GM23338 (cell line): ENCODE data around the gene CEP131. TPM values are rescaled to one million over a fixed set of nuclear protein-coding genes. Genes with fewer than 3 reads are reported as not detected.

Experiments used
- ATAC-seq: fragments of 200-7000 bp; cut with Tn5 transposase; 3 replicates; pipeline ENCODE4 v1.9.1; 2020
- DNase-seq: peaks from one replicate; pipeline ENCODE4 v3.0.0-alpha.2; 2015; ENCODE audit warnings: low spot score
- H2AFZ ChIP-seq: fragments of 200-600 bp; sonication (generic); 2 replicates; pipeline ENCODE4 v1.8.0; 2016; ENCODE audit warnings: antibody characterized with exemption, mild to moderate bottlenecking, moderate library complexity
- H3F3A ChIP-seq: fragments of 200-600 bp; sonication (generic); replicated peaks from 2 replicates; pipeline ENCODE4 v1.8.0; 2017; ENCODE audit warnings: antibody characterized with exemption, mixed run types, low read depth
- H3K27ac ChIP-seq: fragments of 200-600 bp; sonication (generic); 2 replicates; pipeline ENCODE4 v1.6.1; 2016; ENCODE audit warnings: low read depth
- H3K27me3 ChIP-seq: fragments of 200-600 bp; sonication (generic); 2 replicates; pipeline ENCODE4 v1.8.0; 2016; ENCODE audit warnings: mild to moderate bottlenecking, mixed run types, moderate library complexity; ENCODE audit not compliant: insufficient read depth
- H3K36me3 ChIP-seq: fragments of 200-600 bp; sonication (generic); 2 replicates; pipeline ENCODE4 v1.8.0; 2016; ENCODE audit warnings: mild to moderate bottlenecking; ENCODE audit not compliant: insufficient read depth
- H3K4me1 ChIP-seq: fragments of 200-600 bp; sonication (generic); 2 replicates; pipeline ENCODE4 v1.8.0; 2016; ENCODE audit warnings: mild to moderate bottlenecking, moderate library complexity; ENCODE audit not compliant: insufficient read depth
- H3K4me2 ChIP-seq: fragments of 200-600 bp; sonication (generic); 2 replicates; pipeline ENCODE4 v1.7.1; 2017; ENCODE audit warnings: mixed run types
- H3K4me3 ChIP-seq: fragments of 200-600 bp; sonication (generic); 2 replicates; pipeline ENCODE4 v1.6.1; 2016; ENCODE audit warnings: mixed run types
- H3K79me2 ChIP-seq: fragments of 200-600 bp; sonication (generic); replicated peaks from 2 replicates; pipeline ENCODE4 v1.8.0; 2017; ENCODE audit warnings: mild to moderate bottlenecking; ENCODE audit not compliant: insufficient read depth
- H3K9me2 ChIP-seq: fragments of 200-600 bp; sonication (generic); 2 replicates; pipeline ENCODE4 v1.8.0; 2017; ENCODE audit not compliant: insufficient read depth
- H4K20me1 ChIP-seq: fragments of 200-600 bp; sonication (generic); replicated peaks from 2 replicates; pipeline ENCODE4 v1.8.0; 2017; ENCODE audit warnings: mild to moderate bottlenecking; ENCODE audit not compliant: insufficient read depth
- H3K27ac Mint-ChIP-seq: 2 replicates; pipeline ENCODE4 v1.8.0; 2020; ENCODE audit warnings: inconsistent platforms, mild to moderate bottlenecking, moderate library complexity, mixed read lengths
- H3K27me3 Mint-ChIP-seq: 3 replicates; pipeline ENCODE4 v1.8.0; 2022; ENCODE audit warnings: low read depth, mild to moderate bottlenecking, moderate library complexity, mixed read lengths, inconsistent platforms; ENCODE audit not compliant: insufficient read depth, poor library complexity
- H3K36me3 Mint-ChIP-seq: 3 replicates; pipeline ENCODE4 v1.8.0; 2021; ENCODE audit warnings: low read depth, mild to moderate bottlenecking, inconsistent platforms, moderate library complexity, mixed read lengths
- H3K4me1 Mint-ChIP-seq: 3 replicates; pipeline ENCODE4 v1.8.0; 2020; ENCODE audit warnings: mild to moderate bottlenecking, inconsistent platforms, mixed read lengths
- H3K4me3 Mint-ChIP-seq: 3 replicates; pipeline ENCODE4 v1.8.0; 2021; ENCODE audit warnings: moderate library complexity, mild to moderate bottlenecking, inconsistent platforms, mixed read lengths
- H3K9me3 Mint-ChIP-seq: 3 replicates; pipeline ENCODE4 v1.8.0; 2020; ENCODE audit warnings: moderate library complexity, mild to moderate bottlenecking, inconsistent platforms, mixed read lengths
- CTCF ChIP-seq, 2 experiments: fragments of 200-600 bp in 1 of 2; sonication (generic) in 1 of 2; conservative IDR thresholded peaks; 2 replicates each; pipeline versions ENCODE4 v1.5.1 to v1.6.1; 2016 to 2017; ENCODE audit warnings: antibody characterized with exemption in 2 of 2, low read depth in 2 of 2, mild to moderate bottlenecking in 2 of 2, moderate library complexity in 1 of 2
- EZH2 ChIP-seq: fragments of 200-600 bp; sonication (generic); IDR thresholded peaks from one replicate; pipeline ENCODE4 v1.8.0; 2017; ENCODE audit warnings: antibody characterized with exemption, mild to moderate bottlenecking, low read depth; ENCODE audit not compliant: unreplicated experiment
- EZH2phosphoT487 ChIP-seq: fragments of 200-600 bp; sonication (generic); IDR thresholded peaks from one replicate; pipeline ENCODE4 v1.8.1; 2018; ENCODE audit warnings: antibody characterized with exemption; ENCODE audit not compliant: unreplicated experiment
- STAT1 ChIP-seq: IDR thresholded peaks from one replicate; pipeline ENCODE4 v1.6.1; 2016; ENCODE audit warnings: antibody characterized with exemption; ENCODE audit not compliant: unreplicated experiment
- ZNF331 ChIP-seq: fragments of 250-450 bp; sonication (Bioruptor Pico); IDR thresholded peaks from 2 replicates; pipeline ENCODE4 v1.5.0; 2020; ENCODE audit warnings: low read depth, mild to moderate bottlenecking, moderate library complexity
- ZNF462 ChIP-seq: fragments of 250-450 bp; sonication (Bioruptor Pico); IDR thresholded peaks from 2 replicates; pipeline ENCODE4 v1.5.0; 2020; ENCODE audit warnings: mild to moderate bottlenecking, moderate library complexity
- polyA plus RNA-seq: library from polyadenylated mRNA; unstranded; fragments of >200 nt; fragmentation: Nextera tagmentation; extraction: Ambion mirVana; gene quantifications from 2 replicates; pipeline ENCODE4 v1.2.1, GENCODE V29; 2016
- total RNA-seq: library from RNA; depleted of rRNA; stranded (reverse); fragments of >200 nt; shearing (Covaris generic); gene quantifications from 2 replicates; pipeline ENCODE4 v1.2.3, GENCODE V29; 2014
- TF ChIP-seq, protein P1 (sequence below): IDR thresholded peaks from one replicate; pipeline ENCODE4 v1.6.1; 2018; ENCODE audit warnings: antibody characterized with exemption; ENCODE audit not compliant: unreplicated experiment

The CEP131 gene
- total and polyA plus RNA-seq, 2 experiments from 2014 or later: 26.8 to 35.5 TPM

- TF ChIP-seq STAT1 (no peak), ZNF331 (CRISPR knock-in tag) (no peak), CTCF (conservative IDR thresholded peaks at IDR 0.05; ENCODE audit: low read depth in 2 of 2) (no peak), EZH2 (no peak)
- TF ChIP-seq, protein P1, sequence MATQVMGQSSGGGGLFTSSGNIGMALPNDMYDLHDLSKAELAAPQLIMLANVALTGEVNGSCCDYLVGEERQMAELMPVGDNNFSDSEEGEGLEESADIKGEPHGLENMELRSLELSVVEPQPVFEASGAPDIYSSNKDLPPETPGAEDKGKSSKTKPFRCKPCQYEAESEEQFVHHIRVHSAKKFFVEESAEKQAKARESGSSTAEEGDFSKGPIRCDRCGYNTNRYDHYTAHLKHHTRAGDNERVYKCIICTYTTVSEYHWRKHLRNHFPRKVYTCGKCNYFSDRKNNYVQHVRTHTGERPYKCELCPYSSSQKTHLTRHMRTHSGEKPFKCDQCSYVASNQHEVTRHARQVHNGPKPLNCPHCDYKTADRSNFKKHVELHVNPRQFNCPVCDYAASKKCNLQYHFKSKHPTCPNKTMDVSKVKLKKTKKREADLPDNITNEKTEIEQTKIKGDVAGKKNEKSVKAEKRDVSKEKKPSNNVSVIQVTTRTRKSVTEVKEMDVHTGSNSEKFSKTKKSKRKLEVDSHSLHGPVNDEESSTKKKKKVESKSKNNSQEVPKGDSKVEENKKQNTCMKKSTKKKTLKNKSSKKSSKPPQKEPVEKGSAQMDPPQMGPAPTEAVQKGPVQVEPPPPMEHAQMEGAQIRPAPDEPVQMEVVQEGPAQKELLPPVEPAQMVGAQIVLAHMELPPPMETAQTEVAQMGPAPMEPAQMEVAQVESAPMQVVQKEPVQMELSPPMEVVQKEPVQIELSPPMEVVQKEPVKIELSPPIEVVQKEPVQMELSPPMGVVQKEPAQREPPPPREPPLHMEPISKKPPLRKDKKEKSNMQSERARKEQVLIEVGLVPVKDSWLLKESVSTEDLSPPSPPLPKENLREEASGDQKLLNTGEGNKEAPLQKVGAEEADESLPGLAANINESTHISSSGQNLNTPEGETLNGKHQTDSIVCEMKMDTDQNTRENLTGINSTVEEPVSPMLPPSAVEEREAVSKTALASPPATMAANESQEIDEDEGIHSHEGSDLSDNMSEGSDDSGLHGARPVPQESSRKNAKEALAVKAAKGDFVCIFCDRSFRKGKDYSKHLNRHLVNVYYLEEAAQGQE: no peak
Observed at GRCh38 chr17:81246679-81247338, 24.0 kb upstream of the CEP131 start (continued).

DNA sequence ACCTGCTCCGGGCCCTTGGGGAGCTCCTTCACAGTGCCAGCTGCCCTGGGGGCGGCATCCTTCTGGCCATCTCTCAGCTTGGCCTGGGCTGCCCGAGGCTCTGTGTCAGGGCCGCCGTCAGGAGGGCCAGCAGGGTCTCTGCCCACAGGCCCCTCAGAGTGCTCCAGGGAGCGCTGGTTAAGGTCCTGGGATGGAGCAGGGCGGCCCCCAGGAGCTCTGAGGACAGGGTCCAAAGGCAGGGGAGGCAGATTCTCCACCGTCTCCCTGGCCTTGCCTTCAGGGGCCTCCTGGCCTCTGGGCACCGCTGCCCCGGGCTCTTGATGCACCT lies 23.5 kb upstream of the CEP131 start:
- H3K36me3 ChIP-seq: no peaks in the 10 kb centered on the region
- no peak for ATAC-seq
- H3K27ac Mint-ChIP-seq: no peak overlapping the region
- peaks cover 15% of the 10 kb centered on the region for H3K36me3 Mint-ChIP-seq
- H3K9me2 ChIP-seq: no peaks in the 10 kb centered on the region
- H4K20me1 ChIP-seq: peaks cover 6% of the 10 kb centered on the region; the same call in 1 of the 2 replicates
- H3K79me2 ChIP-seq: no peaks in the 10 kb centered on the region
- DNase-seq: no peak
- no peaks in the 10 kb centered on the region for H3K27me3 ChIP-seq
- peaks cover 3% of the 10 kb centered on the region; the same call in 1 of the 2 replicates for H3F3A ChIP-seq
- peaks cover 20% of the 10 kb centered on the region for H3K4me1 Mint-ChIP-seq
- no peak overlapping the region for H3K4me3 Mint-ChIP-seq
- TF ChIP-seq EZH2phosphoT487: no peak
- TF ChIP-seq ZNF462 (CRISPR knock-in tag): no peak
- no peak overlapping the region for H3K27ac ChIP-seq
- no peaks in the 10 kb centered on the region; the same call in 1 of the 2 replicates for H3K4me1 ChIP-seq
- H3K27me3 Mint-ChIP-seq: peaks cover 28% of the 10 kb centered on the region
- H3K4me3 ChIP-seq: no peak overlapping the region
- no peak overlapping the region for H2AFZ ChIP-seq
- no peak overlapping the region for H3K4me2 ChIP-seq
- peaks cover 3% of the 10 kb centered on the region; the same call in 2 of the 3 replicates for H3K9me3 Mint-ChIP-seq
